ENCODE measurements around the gene C11orf24. TPM values are rescaled to one million over a fixed set of nuclear protein-coding genes. Genes with fewer than 3 reads are reported as not detected.

C11orf24 gene
- total and polyA plus RNA-seq, 3 experiments from 2014 or later = 15.7 to 49.8 (median 46.9) TPM

GRCh38 chr11:68212421-68213134 is 59.2 kb downstream of the C11orf24 start:
- Mint-ChIP-seq H3K27me3 (peaks cover 5 to 8% of the 10 kb centered on the region in 2 donors), H3K9me3 (peaks cover 0 to 2% (median 0%) of the 10 kb centered on the region in 5 donors), H3K36me3 (peaks cover 0 to 7% (median 2%) of the 10 kb centered on the region in 3 donors), H3K4me1 (peaks cover 47 to 56% (median 52%) of the 10 kb centered on the region in 3 donors), H3K27ac (peak overlapping the region; percentile 90 to 99 (median 96)), H3K4me3 (peak overlapping the region; percentile 92 to 97 (median 95))
- peak; percentile 57 to 72 (median 62) for DNase-seq
- Histone ChIP-seq H3K36me3 (ENCODE audit: insufficient read depth, low read length) (no peaks in the 10 kb centered on the region), H3K4me3 (ENCODE audit: low read length) (peak overlapping the region; percentile 93), H3K27ac (ENCODE audit: low read depth, low read length) (peak overlapping the region; percentile 60), H3K4me1 (ENCODE audit: insufficient read depth, low read length) (peaks cover 48% of the 10 kb centered on the region), H3K9me3 (ENCODE audit: low read length) (no peaks in the 10 kb centered on the region), H3K27me3 (ENCODE audit: insufficient read depth, low read length, poor library complexity, severe bottlenecking) (peaks cover 4% of the 10 kb centered on the region)
- ChIA-PET POLR2A (no interaction called here), CTCF (no interaction called here)

DNA sequence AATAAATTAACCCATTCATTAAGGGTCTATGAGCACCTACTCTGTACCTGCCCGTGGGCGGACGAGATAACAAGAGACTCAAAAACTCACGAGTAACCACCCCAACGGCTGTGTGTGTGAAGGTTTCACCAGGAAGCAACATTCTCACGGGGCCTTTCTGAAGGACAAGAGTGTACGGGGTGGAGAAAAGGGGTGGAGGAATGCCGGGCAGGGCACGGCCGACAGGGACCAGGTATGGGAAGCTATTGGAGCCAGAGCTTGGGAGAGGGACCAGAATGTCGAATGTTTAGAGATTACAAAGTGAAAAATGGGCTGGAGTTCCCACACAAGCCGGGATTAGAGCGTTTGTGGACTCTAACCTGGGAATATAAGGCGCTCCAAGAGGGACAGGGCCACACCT is 60.2 kb downstream of the C11orf24 start:
- Histone ChIP-seq H3K27ac (ENCODE audit: low read depth, low read length) (no peak overlapping the region), H3K4me3 (ENCODE audit: low read length) (peak overlapping the region; percentile 93), H3K36me3 (ENCODE audit: insufficient read depth, low read length) (no peaks in the 10 kb centered on the region), H3K9me3 (ENCODE audit: low read length) (no peaks in the 10 kb centered on the region), H3K27me3 (ENCODE audit: insufficient read depth, low read length, poor library complexity, severe bottlenecking) (peaks cover 4% of the 10 kb centered on the region), H3K4me1 (ENCODE audit: insufficient read depth, low read length) (peaks cover 48% of the 10 kb centered on the region)
- Mint-ChIP-seq H3K27ac (peak overlapping the region; percentile 73 to 97 (median 89)), H3K9me3 (peaks cover 0 to 2% (median 0%) of the 10 kb centered on the region in 5 donors), H3K36me3 (peaks cover 0 to 7% (median 2%) of the 10 kb centered on the region in 3 donors), H3K4me3 (peak overlapping the region; percentile 92 to 97 (median 95)), H3K4me1 (peaks cover 53 to 64% (median 60%) of the 10 kb centered on the region in 3 donors), H3K27me3 (peaks cover 5 to 8% of the 10 kb centered on the region in 2 donors)
- CTCF ChIA-PET = no interaction called here
- DNase-seq = peak in 1 of 5 donors; percentile 12
- POLR2A ChIA-PET = no interaction called here

Other genes with a start within 250 kb of the C11orf24 start
- gene NDUFS8, start 241.3 kb downstream of the C11orf24 start, total RNA-seq = 100 to 1,000 TPM; 132 to 140 TPM
- gene NDUFS8, start 241.3 kb downstream of the C11orf24 start, polyA plus RNA-seq = 170 TPM
- gene TCIRG1, start 232.9 kb downstream of the C11orf24 start, total RNA-seq = 100 to 1,000 TPM; 108 to 126 TPM
- 48.1 TPM for gene TCIRG1, start 232.9 kb downstream of the C11orf24 start, polyA plus RNA-seq
- 10 to 100 TPM; 11.6 to 14.0 TPM for gene CHKA, start 150.6 kb downstream of the C11orf24 start, total RNA-seq
- 3.1 TPM for gene CHKA, start 150.6 kb downstream of the C11orf24 start, polyA plus RNA-seq
- gene KMT5B, start 58.7 kb downstream of the C11orf24 start, total RNA-seq = 10 to 100 TPM; 21.9 to 22.6 TPM
- gene KMT5B, start 58.7 kb downstream of the C11orf24 start, polyA plus RNA-seq = 49.1 TPM
- 1 to 10 TPM; 7.5 to 9.9 TPM for gene LRP5, start 40.6 kb upstream of the C11orf24 start, total RNA-seq
- 0.68 TPM for gene LRP5, start 40.6 kb upstream of the C11orf24 start, polyA plus RNA-seq
- 100 to 1,000 TPM; 118 to 119 TPM for gene PPP6R3, start 188.8 kb upstream of the C11orf24 start, total RNA-seq
- 49.3 TPM for gene PPP6R3, start 188.8 kb upstream of the C11orf24 start, polyA plus RNA-seq

All from CD8-positive, alpha-beta memory T cell (primary cell).